ENCODE measurements around the gene CUX1.

Gene CUX1

DNA sequence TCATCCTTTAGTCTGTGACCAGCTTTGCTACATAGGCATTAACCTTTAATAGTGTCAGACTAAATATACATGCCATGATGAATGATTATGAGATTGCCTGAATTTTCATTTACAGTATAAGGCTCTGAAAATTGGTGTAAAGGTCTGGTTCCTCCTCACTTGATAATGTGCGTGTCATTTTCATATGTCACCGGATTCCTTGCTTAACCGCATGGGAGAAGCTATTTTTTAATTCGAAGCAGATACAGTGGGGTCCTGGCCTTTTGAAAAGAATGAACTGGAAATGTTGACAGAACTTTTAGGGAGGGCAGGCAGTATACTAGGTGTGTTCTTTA, 276.9 kb downstream of the CUX1 start:
- no peak overlapping the region for H3K4me3 ChIP-seq (ENCODE audit: low read length)
- no peaks in the 10 kb centered on the region for H3K36me3 ChIP-seq (ENCODE audit: control insufficient read depth, insufficient read depth, low read length)
- H3K9ac ChIP-seq (ENCODE audit: low read length), result no peak overlapping the region
- no peaks in the 10 kb centered on the region for H3K9me3 ChIP-seq (ENCODE audit: control insufficient read depth, low read length)
- peaks cover 25% of the 10 kb centered on the region for H3K4me1 ChIP-seq (ENCODE audit: control insufficient read depth, insufficient read depth, low read length)
- H3K27me3 ChIP-seq (ENCODE audit: control insufficient read depth, insufficient read depth, low read length), result no peaks in the 10 kb centered on the region

DNA sequence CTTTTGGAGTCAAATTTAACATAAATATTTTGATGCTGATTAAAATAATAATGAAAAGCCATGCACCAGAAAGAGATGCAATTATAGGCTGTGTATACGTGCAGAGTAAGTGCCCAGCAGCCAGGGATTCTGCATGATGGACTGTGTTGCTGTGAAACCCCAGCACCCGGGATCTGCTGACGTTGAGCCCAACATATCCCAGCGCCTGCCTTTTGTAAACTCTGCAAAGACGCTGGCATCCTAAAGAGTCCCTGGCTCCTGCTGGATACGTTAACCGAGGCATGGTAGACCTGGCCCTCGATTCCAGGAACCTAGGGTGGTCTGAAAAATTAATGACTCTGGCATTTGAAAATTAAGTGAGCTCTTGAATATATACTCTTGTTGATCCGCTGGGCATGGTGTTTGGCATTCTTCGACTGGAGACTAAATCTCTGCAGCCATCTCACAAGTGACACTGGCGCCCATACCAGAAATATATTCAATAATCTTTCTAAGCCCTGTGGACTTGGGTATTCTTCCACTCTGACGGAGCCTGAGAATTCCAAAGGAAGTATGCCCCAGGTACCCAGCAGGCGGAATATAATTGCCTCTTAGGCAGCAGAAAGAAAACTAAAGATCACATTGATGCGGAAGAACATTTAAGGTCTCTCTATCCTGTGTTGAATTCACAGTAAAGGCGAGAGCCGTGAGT, 278.0 kb downstream of the CUX1 start:
- no peaks in the 10 kb centered on the region for H3K27me3 ChIP-seq (ENCODE audit: control insufficient read depth, insufficient read depth, low read length)
- H3K36me3 ChIP-seq (ENCODE audit: control insufficient read depth, insufficient read depth, low read length), result no peaks in the 10 kb centered on the region
- no peaks in the 10 kb centered on the region for H3K9me3 ChIP-seq (ENCODE audit: control insufficient read depth, low read length)
- no peak overlapping the region for H3K4me3 ChIP-seq (ENCODE audit: low read length)
- peaks cover 25% of the 10 kb centered on the region for H3K4me1 ChIP-seq (ENCODE audit: control insufficient read depth, insufficient read depth, low read length)
- no peak overlapping the region for H3K9ac ChIP-seq (ENCODE audit: low read length)

DNA sequence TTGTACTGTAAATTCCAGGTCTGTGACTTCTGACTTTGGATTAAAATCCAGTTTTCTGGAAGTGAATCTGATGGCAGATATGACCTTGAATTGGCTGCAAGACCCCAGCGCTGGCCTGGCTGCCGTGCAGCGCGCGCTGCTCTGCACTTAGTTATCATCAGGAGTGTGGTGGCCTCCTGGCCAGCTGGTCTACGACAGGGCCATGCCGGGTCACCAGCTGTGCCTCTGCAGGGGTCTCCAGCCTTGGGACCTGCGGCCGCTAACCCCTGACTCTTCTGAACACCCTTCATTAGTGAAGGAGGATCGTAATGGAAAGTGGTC, 278.5 kb downstream of the CUX1 start:
- H3K9ac ChIP-seq (ENCODE audit: low read length), result no peak overlapping the region
- H3K27me3 ChIP-seq (ENCODE audit: control insufficient read depth, insufficient read depth, low read length), result no peaks in the 10 kb centered on the region
- no peaks in the 10 kb centered on the region for H3K36me3 ChIP-seq (ENCODE audit: control insufficient read depth, insufficient read depth, low read length)
- no peak overlapping the region for H3K4me3 ChIP-seq (ENCODE audit: low read length)
- peaks cover 25% of the 10 kb centered on the region for H3K4me1 ChIP-seq (ENCODE audit: control insufficient read depth, insufficient read depth, low read length)
- H3K9me3 ChIP-seq (ENCODE audit: control insufficient read depth, low read length), result no peaks in the 10 kb centered on the region

DNA sequence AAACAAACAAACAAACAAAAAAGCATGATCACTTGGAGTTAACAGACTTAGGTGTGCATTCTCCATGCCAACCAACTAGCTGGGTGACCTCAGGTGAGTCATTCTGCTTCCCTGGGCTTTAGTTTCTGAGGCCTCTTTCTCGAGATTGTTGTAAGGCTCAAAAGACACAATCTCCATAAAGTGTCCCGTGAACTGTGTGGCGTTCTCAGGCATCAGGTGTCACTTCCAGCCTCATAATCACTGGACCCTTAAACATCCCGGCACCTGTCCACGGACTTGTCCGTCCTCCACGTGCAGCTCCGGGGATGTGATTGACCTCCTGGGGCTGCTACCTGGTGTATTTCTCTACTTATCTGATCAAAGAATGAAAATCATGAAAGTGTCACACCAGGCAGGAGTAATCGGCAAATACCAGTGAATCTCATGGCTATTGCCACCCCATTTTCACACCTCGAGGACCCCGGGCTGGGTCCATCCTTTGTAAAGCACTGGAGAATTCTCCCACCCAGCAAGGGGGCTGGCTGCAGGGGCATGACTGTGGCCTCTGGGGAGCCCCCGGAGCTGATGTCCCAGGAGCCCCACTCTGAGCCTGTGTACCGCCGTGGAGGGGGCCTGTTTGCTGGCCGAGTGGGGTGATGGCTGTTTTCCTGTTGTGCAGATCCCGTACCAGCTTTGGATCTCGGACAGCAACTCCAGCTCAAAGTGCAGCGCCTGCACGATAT, 279.4 kb downstream of the CUX1 start:
- no peaks in the 10 kb centered on the region for H3K27me3 ChIP-seq (ENCODE audit: control insufficient read depth, insufficient read depth, low read length)
- H3K4me3 ChIP-seq (ENCODE audit: low read length), result no peak overlapping the region
- H3K4me1 ChIP-seq (ENCODE audit: control insufficient read depth, insufficient read depth, low read length), result peaks cover 25% of the 10 kb centered on the region
- no peaks in the 10 kb centered on the region for H3K9me3 ChIP-seq (ENCODE audit: control insufficient read depth, low read length)
- H3K36me3 ChIP-seq (ENCODE audit: control insufficient read depth, insufficient read depth, low read length), result no peaks in the 10 kb centered on the region
- no peak overlapping the region for H3K9ac ChIP-seq (ENCODE audit: low read length)

DNA sequence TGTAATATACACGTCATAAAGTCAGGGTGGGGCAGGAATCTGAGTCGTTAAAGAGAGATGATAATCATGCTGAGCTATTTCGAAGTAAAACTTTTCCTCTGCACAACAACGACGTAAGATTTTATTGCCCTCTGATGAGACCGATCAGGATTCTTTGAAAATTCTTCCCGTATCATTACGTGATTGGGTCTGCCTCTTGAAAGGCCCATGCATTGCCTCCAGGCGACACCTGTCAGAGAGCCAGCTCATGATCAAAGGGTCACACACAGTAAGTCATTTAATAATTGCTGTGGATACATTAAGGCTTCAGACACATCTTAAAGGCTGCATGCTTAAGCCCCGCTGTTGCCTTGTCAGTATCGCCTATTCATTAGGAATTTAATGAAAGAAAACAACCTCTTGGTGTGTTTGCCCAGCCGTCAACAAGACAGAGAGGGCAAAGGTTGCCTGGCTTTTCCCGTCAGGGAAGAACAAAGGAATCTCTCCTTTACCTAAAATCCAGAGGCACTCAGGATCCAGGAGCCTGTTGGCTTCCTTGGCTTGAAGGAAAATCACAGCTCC, 280.3 kb downstream of the CUX1 start:
- Histone ChIP-seq H3K36me3 (ENCODE audit: control insufficient read depth, insufficient read depth, low read length) (no peaks in the 10 kb centered on the region), H3K4me3 (ENCODE audit: low read length) (no peak overlapping the region), H3K27me3 (ENCODE audit: control insufficient read depth, insufficient read depth, low read length) (no peaks in the 10 kb centered on the region), H3K9me3 (ENCODE audit: control insufficient read depth, low read length) (no peaks in the 10 kb centered on the region), H3K4me1 (ENCODE audit: control insufficient read depth, insufficient read depth, low read length) (peaks cover 25% of the 10 kb centered on the region), H3K9ac (ENCODE audit: low read length) (no peak overlapping the region)

DNA sequence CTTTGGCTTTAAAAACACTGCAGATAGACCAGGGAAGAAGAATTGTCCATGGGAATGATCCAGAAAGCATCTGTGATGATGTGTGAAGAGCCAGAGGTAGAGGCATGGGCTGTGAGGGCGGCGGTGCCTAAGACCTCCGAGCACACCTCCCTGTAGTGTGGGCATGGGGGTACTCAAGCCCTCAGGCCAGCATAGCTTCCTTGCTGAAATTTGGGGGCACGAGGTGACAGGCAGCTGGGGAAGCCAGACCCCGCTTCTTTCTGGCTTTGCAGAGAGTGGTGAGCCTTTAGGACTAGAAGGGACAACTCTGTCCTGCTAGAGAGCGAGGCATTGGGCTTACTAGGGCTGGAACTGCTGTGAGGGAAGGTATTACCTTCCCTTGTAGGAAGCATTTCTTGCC, 281.6 kb downstream of the CUX1 start:
- peaks cover 16% of the 10 kb centered on the region for H3K4me1 ChIP-seq (ENCODE audit: control insufficient read depth, insufficient read depth, low read length)
- H3K27me3 ChIP-seq (ENCODE audit: control insufficient read depth, insufficient read depth, low read length), result no peaks in the 10 kb centered on the region
- no peaks in the 10 kb centered on the region for H3K9me3 ChIP-seq (ENCODE audit: control insufficient read depth, low read length)
- no peak overlapping the region for H3K9ac ChIP-seq (ENCODE audit: low read length)
- H3K4me3 ChIP-seq (ENCODE audit: low read length), result no peak overlapping the region
- no peaks in the 10 kb centered on the region for H3K36me3 ChIP-seq (ENCODE audit: control insufficient read depth, insufficient read depth, low read length)

DNA sequence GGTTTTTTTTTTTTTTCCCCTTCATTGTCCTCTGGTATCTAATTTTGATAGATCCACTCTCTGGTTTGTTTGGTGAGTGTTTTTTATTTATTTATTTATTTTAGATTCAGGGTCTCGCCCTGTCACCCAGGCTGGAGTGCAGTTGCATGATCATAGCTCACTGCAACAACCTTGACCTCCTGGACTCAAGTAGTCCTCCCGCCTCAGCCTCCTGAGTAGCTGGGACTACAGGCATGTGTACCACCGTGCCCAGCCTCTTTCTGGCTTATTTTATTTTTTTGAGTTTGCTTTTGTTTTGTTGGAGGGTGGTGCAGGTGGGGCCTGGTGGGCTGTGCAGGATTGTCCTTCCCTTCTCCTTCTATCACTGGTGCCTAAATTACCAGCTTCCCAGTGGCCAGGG, 282.0 kb downstream of the CUX1 start:
- Histone ChIP-seq H3K9me3 (ENCODE audit: control insufficient read depth, low read length) (no peaks in the 10 kb centered on the region), H3K4me1 (ENCODE audit: control insufficient read depth, insufficient read depth, low read length) (peaks cover 16% of the 10 kb centered on the region), H3K36me3 (ENCODE audit: control insufficient read depth, insufficient read depth, low read length) (no peaks in the 10 kb centered on the region), H3K9ac (ENCODE audit: low read length) (no peak overlapping the region), H3K27me3 (ENCODE audit: control insufficient read depth, insufficient read depth, low read length) (no peaks in the 10 kb centered on the region), H3K4me3 (ENCODE audit: low read length) (no peak overlapping the region)

DNA sequence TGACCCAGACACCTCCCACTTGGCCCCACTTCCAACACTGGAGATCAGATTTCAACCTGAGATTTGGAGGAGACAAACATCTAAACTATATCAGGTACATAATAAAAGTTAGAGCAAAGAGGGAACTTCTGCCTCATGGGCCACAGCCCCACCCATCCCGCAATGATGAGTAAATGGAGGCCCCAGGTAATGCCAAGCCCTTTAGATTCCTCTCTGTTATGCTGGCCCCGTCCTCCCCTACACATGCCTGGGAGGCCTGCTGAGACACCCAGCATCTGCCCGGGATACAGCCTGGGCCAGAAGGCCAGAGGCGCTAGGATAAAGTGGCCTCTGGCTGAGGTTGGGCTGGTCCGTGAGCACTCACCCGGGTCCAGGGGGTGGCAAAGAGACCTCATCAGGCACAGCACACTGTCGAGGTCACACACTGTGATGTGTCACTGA, 283.7 kb downstream of the CUX1 start:
- H3K27me3 ChIP-seq (ENCODE audit: control insufficient read depth, insufficient read depth, low read length), result no peaks in the 10 kb centered on the region
- H3K4me3 ChIP-seq (ENCODE audit: low read length), result no peak overlapping the region
- no peaks in the 10 kb centered on the region for H3K9me3 ChIP-seq (ENCODE audit: control insufficient read depth, low read length)
- H3K36me3 ChIP-seq (ENCODE audit: control insufficient read depth, insufficient read depth, low read length), result no peaks in the 10 kb centered on the region
- H3K9ac ChIP-seq (ENCODE audit: low read length), result no peak overlapping the region
- H3K4me1 ChIP-seq (ENCODE audit: control insufficient read depth, insufficient read depth, low read length), result peaks cover 16% of the 10 kb centered on the region

DNA sequence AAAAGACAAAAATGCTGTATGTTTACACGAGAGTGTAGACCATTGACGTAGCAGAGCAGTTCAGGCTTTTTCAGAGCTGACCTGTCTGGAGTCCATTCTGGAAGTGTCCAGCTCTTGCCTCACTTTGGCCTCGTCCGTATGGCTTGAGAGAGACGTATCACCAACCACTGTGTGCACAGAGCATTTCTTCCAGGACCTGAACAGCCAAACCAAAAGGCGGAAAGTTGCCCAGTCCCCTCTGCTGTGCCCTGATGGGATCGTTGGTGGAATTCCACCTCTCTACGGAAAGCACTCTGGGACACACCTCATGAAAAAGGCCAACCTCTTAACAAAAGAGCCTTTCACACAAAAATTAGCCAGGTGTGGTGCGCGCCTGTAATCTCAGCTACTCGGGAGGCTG, 284.5 kb downstream of the CUX1 start:
- H3K4me1 ChIP-seq (ENCODE audit: control insufficient read depth, insufficient read depth, low read length), result peaks cover 13% of the 10 kb centered on the region
- no peaks in the 10 kb centered on the region for H3K27me3 ChIP-seq (ENCODE audit: control insufficient read depth, insufficient read depth, low read length)
- H3K36me3 ChIP-seq (ENCODE audit: control insufficient read depth, insufficient read depth, low read length), result no peaks in the 10 kb centered on the region
- no peaks in the 10 kb centered on the region for H3K9me3 ChIP-seq (ENCODE audit: control insufficient read depth, low read length)
- H3K9ac ChIP-seq (ENCODE audit: low read length), result no peak overlapping the region
- H3K4me3 ChIP-seq (ENCODE audit: low read length), result no peak overlapping the region

DNA sequence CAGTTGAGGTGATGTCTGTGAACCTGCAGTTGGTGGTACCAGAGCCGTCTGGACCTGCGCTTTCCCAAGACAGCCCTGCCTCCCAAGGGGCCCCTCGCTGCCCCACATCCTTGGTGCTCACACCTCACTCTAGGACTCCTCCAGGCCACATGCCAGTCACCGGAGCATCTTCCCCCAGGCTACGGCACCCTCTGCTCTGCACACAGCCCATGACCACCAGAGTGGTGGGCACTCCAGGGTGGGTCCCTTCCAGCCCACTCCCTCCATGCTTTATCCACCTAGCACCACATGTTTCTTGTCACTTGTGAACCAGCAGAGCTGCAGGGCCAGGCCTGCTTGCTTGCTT, 285.6 kb downstream of the CUX1 start:
- H3K36me3 ChIP-seq (ENCODE audit: control insufficient read depth, insufficient read depth, low read length), result no peaks in the 10 kb centered on the region
- H3K9ac ChIP-seq (ENCODE audit: low read length), result no peak overlapping the region
- no peaks in the 10 kb centered on the region for H3K27me3 ChIP-seq (ENCODE audit: control insufficient read depth, insufficient read depth, low read length)

DNA sequence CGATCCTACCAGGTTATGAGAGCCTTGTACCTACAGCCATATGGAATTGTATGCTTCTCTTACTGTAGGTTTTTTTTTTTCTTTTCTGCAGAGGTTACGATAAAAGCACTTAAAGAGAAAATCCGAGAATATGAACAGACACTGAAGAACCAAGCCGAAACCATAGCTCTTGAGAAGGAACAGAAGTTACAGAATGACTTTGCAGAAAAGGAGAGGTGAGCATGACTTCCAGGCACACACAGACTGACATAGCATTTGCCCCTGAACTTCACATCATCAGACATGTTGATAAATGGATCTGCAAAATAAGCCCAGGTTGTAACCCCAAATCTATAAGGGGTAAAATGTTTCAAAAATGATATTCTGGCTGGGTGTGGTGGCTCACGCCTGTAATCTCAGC, 286.8 kb downstream of the CUX1 start:
- Histone ChIP-seq H3K9me3 (ENCODE audit: control insufficient read depth, low read length) (no peaks in the 10 kb centered on the region), H3K36me3 (ENCODE audit: control insufficient read depth, insufficient read depth, low read length) (no peaks in the 10 kb centered on the region), H3K4me1 (ENCODE audit: control insufficient read depth, insufficient read depth, low read length) (no peaks in the 10 kb centered on the region), H3K27me3 (ENCODE audit: control insufficient read depth, insufficient read depth, low read length) (no peaks in the 10 kb centered on the region), H3K9ac (ENCODE audit: low read length) (no peak overlapping the region), H3K4me3 (ENCODE audit: low read length) (no peak overlapping the region)

More for the DNA sequence above, 285.6 kb downstream of the CUX1 start:
- H3K9me3 ChIP-seq (ENCODE audit: control insufficient read depth, low read length), result no peaks in the 10 kb centered on the region
- H3K4me1 ChIP-seq (ENCODE audit: control insufficient read depth, insufficient read depth, low read length), result peaks cover 3% of the 10 kb centered on the region
- no peak overlapping the region for H3K4me3 ChIP-seq (ENCODE audit: low read length)

DNA sequence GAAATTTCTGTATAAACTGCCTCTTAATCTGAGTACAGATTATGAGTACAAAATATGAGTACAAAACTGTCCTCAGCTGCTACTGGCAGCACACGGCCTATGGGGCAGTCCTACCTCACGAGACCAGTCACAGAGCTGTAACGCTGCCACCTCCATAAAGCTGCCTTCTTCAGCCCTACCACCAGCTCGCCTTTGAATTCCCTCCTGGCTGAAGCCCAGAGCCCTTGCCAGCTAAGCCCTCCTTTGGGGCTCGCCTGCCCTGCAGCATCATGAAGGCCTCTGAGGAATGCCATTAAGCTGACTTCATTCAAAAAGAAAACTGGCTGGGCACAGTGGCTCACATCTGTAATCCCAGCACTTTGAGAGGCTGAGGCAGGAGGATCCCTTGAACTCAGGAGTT, 289.2 kb downstream of the CUX1 start:
- no peaks in the 10 kb centered on the region for H3K9me3 ChIP-seq (ENCODE audit: control insufficient read depth, low read length)
- H3K4me1 ChIP-seq (ENCODE audit: control insufficient read depth, insufficient read depth, low read length), result no peaks in the 10 kb centered on the region
- no peaks in the 10 kb centered on the region for H3K27me3 ChIP-seq (ENCODE audit: control insufficient read depth, insufficient read depth, low read length)
- no peak overlapping the region for H3K4me3 ChIP-seq (ENCODE audit: low read length)
- H3K36me3 ChIP-seq (ENCODE audit: control insufficient read depth, insufficient read depth, low read length), result no peaks in the 10 kb centered on the region
- H3K9ac ChIP-seq (ENCODE audit: low read length), result no peak overlapping the region
